ENCODE measurements around the gene LAMP2. TPM values are rescaled to one million over a fixed set of nuclear protein-coding genes. Genes with fewer than 3 reads are reported as not detected.

LAMP2 gene
- total and polyA plus RNA-seq, 9 of the 15 experiments (the other 6 are each of a cell fraction or from before 2014, with no cell fraction given), result 22.3 to 77.7 (median 48.6) TPM

DNA sequence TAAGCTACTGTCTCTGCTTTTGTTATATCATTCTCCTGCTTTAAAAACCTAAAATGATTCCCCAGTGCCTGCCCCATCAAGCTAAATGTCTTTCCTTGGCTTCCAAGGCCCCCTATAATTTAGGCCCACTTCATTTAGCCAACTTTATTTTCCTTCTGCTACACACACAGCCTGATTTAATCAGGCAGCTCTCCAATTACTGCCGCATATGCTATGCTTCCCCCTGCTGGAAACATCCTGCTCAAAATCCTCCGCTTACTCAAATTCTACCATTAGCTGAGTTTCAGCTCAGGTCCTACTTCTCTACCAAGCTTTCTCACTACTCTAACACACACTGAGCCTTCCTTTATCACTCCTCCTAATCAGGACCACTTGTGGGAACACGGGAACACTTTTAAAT, 17.0 kb downstream of the LAMP2 start (continued):
- TF ChIP-seq, protein P1, sequence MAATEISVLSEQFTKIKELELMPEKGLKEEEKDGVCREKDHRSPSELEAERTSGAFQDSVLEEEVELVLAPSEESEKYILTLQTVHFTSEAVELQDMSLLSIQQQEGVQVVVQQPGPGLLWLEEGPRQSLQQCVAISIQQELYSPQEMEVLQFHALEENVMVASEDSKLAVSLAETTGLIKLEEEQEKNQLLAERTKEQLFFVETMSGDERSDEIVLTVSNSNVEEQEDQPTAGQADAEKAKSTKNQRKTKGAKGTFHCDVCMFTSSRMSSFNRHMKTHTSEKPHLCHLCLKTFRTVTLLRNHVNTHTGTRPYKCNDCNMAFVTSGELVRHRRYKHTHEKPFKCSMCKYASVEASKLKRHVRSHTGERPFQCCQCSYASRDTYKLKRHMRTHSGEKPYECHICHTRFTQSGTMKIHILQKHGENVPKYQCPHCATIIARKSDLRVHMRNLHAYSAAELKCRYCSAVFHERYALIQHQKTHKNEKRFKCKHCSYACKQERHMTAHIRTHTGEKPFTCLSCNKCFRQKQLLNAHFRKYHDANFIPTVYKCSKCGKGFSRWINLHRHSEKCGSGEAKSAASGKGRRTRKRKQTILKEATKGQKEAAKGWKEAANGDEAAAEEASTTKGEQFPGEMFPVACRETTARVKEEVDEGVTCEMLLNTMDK (IDR thresholded peaks at IDR 0.05; ENCODE audit: borderline replicate concordance, insufficient read depth, low read depth, low read length, poor library complexity, severe bottlenecking), result peak; percentile 65
- TF ChIP-seq MCM7 (IDR thresholded peaks at IDR 0.05), result no peak
- TF ChIP-seq, protein P2, sequence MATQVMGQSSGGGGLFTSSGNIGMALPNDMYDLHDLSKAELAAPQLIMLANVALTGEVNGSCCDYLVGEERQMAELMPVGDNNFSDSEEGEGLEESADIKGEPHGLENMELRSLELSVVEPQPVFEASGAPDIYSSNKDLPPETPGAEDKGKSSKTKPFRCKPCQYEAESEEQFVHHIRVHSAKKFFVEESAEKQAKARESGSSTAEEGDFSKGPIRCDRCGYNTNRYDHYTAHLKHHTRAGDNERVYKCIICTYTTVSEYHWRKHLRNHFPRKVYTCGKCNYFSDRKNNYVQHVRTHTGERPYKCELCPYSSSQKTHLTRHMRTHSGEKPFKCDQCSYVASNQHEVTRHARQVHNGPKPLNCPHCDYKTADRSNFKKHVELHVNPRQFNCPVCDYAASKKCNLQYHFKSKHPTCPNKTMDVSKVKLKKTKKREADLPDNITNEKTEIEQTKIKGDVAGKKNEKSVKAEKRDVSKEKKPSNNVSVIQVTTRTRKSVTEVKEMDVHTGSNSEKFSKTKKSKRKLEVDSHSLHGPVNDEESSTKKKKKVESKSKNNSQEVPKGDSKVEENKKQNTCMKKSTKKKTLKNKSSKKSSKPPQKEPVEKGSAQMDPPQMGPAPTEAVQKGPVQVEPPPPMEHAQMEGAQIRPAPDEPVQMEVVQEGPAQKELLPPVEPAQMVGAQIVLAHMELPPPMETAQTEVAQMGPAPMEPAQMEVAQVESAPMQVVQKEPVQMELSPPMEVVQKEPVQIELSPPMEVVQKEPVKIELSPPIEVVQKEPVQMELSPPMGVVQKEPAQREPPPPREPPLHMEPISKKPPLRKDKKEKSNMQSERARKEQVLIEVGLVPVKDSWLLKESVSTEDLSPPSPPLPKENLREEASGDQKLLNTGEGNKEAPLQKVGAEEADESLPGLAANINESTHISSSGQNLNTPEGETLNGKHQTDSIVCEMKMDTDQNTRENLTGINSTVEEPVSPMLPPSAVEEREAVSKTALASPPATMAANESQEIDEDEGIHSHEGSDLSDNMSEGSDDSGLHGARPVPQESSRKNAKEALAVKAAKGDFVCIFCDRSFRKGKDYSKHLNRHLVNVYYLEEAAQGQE (IDR thresholded peaks at IDR 0.05; ENCODE audit: borderline replicate concordance), result peak; percentile 27; the same call in 1 of the 2 replicates
- TF ChIP-seq, protein P2 (CRISPR knock-in tag; IDR thresholded peaks at IDR 0.05; ENCODE audit: low read depth), result no peak
- no peak for TF ChIP-seq MAFF (IDR thresholded peaks at IDR 0.05; ENCODE audit: low read length)
- TF ChIP-seq POLR2AphosphoS5 (IDR thresholded peaks at IDR 0.05; ENCODE audit: control insufficient read depth, insufficient read depth, low read depth, low read length), result no peak
- no peak for TF ChIP-seq RB1 (IDR thresholded peaks at IDR 0.05; ENCODE audit: low read depth)
- no peak for TF ChIP-seq NFXL1 (CRISPR knock-in tag; IDR thresholded peaks at IDR 0.05)
- TF ChIP-seq ZFP36 (IDR thresholded peaks at IDR 0.05; ENCODE audit: low read depth, low read length, partially characterized antibody), result no peak
- no peak for TF ChIP-seq RFX7 (CRISPR knock-in tag; IDR thresholded peaks at IDR 0.05)
- 0 out of 2 replicates have a peak, but pooled peaks have one; percentile 20 for TF ChIP-seq TEAD4 (IDR thresholded peaks at IDR 0.05; ENCODE audit: low read length)
- no peak for TF ChIP-seq TEAD4 (CRISPR knock-in tag; IDR thresholded peaks at IDR 0.05; ENCODE audit: borderline replicate concordance)
- TF ChIP-seq, protein P3, sequence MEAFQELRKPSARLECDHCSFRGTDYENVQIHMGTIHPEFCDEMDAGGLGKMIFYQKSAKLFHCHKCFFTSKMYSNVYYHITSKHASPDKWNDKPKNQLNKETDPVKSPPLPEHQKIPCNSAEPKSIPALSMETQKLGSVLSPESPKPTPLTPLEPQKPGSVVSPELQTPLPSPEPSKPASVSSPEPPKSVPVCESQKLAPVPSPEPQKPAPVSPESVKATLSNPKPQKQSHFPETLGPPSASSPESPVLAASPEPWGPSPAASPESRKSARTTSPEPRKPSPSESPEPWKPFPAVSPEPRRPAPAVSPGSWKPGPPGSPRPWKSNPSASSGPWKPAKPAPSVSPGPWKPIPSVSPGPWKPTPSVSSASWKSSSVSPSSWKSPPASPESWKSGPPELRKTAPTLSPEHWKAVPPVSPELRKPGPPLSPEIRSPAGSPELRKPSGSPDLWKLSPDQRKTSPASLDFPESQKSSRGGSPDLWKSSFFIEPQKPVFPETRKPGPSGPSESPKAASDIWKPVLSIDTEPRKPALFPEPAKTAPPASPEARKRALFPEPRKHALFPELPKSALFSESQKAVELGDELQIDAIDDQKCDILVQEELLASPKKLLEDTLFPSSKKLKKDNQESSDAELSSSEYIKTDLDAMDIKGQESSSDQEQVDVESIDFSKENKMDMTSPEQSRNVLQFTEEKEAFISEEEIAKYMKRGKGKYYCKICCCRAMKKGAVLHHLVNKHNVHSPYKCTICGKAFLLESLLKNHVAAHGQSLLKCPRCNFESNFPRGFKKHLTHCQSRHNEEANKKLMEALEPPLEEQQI (IDR thresholded peaks at IDR 0.05), result no peak
- TF ChIP-seq BCOR (IDR thresholded peaks at IDR 0.05), result no peak
- TF ChIP-seq, protein P4, sequence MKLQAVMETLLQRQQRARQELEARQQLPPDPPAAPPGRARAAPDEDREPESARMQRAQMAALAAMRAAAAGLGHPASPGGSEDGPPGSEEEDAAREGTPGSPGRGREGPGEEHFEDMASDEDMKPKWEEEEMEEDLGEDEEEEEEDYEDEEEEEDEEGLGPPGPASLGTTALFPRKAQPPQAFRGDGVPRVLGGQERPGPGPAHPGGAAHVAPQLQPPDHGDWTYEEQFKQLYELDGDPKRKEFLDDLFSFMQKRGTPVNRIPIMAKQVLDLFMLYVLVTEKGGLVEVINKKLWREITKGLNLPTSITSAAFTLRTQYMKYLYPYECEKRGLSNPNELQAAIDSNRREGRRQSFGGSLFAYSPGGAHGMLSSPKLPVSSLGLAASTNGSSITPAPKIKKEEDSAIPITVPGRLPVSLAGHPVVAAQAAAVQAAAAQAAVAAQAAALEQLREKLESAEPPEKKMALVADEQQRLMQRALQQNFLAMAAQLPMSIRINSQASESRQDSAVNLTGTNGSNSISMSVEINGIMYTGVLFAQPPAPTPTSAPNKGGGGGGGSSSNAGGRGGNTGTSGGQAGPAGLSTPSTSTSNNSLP (IDR thresholded peaks at IDR 0.05; ENCODE audit: borderline replicate concordance, low read depth, low read length), result peak; percentile 45; the same call in 1 of the 2 replicates

Measured in K562 (cell line).